CD1c-positive myeloid dendritic cell (primary cell): ENCODE results near the gene ZMYM3.
A peak's percentile ranks its signal among the peaks of the same experiment; 100 is the strongest.
"Not testable (repeated sequence)": the region's sequence is repeated elsewhere in the genome, so short reads cannot be mapped to it uniquely, and the experiment has no call there.

Source experiments
- DNase-seq: peaks from one replicate; pipeline ENCODE4 v3.0.0-alpha.2; 2016; ENCODE audit errors: extremely low spot score

The ZMYM3 gene

DNA sequence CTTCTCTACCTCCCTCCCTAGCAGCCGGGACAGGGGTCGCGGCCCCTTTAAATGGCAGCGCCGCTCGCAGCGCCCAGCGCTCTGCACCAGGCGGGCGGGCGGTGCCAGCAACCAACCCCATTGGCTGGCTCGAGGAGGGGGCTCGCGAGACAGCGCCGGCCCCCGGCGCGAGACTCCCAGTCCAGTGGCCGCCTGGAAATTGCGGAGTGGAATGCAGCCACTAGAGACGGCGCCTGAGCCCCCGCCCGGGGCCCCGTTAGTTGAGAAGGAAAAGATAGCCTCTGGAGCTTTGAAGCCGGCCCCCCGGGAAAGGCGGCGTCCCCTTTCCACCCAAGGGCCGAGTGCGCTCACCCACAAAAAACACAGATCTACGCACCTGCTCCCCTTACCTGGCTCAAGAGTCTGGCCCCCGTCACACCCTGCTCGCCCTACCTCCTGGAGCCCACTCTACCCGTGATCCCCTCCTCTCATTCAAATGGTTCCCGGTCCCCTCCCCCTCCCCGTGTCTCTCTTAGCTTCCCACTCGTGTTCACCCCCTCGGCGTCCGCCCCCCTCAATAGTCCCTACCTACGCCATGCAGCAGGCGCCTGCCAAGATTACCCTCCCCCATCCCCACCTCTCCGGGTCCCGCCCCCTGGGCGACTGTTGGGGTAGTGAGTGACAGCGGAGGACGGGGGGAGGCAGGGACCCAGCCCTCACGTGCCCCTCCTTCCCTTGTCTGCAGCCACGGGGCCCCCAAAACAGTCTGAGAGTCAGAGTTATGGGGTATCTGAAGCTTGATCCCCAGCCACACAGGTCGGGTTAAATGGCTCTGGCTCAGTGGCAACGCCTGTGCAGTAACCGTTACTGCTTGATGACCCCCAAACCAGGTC, at the start of gene ZMYM3:
ZMYM3 (minus strand) TSS at position 49 of the 872 bp plus-strand sequence. CDS start 885 bp downstream, outside the sequence.
- DNase-seq = peak; percentile 82

DNA sequence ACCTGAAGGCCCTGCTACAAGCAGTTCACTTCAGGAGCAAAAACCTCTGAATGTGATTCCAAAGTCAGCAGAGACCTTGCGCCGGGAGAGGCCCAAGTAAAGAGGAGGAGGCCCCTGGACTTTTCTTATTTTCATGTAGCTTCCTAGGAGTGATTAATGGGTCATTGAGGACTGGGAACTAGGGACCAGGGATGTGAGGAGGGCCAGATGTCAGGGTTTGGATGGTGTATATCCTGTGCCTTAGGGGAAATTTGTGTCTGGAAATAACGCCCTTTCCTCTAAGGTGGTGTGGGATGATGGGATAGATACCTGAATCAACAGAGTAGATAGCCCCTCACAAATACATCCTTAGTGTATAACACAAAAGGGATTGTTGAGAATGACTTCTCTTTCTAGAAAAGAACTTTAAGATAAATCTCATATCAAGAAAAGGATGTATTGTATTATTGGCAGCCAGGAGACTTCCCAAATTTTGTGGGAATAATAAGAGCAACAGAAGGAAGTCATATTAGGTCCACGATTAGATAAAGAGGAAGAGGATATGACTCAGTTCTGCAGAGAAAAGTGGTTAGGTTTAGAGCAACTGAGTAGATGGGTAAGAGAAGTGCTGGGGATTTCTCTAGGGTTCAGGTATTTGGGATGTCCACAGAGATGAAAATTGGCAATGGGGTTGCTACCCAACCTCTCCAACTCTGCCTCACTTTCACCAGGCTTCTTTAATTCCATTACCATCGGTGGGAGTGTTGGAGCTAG, 48.7 kb upstream of the ZMYM3 start:
- peak; percentile 55 for DNase-seq

DNA sequence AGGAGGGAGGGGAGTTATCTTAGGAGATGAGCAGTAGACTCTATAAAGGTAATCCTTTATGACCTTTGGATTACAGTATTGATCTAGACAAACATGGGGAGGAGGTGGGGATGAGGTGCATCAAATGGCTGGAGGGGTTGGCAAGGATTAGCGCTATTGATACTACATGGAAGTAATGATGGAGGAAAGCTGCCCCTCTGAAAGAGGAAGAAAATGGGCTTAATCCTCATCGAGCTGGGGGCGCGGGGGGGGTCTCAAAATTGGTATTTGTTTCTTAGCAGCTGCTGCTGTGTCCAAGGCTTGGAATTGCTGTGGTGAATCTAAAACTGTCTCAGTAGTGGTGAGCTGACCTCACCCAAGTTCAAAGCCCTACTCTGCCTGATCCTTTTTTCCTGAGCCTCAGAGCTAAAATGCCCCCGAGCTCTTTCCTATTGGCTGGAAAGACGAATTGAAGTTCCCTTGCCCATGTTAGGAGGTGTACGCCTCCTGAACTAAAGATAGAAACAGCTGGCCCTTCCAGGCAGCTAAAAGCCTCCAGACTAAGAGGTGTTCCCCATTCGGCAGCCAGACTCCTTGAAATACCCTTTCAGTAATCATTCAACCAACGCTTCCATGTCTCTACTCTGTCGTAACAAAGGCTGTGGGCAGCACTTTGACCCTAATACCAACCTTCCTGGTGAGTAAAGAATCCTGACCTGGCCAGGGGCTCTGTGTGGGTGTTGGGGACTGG, 47.4 kb upstream of the ZMYM3 start, which contains the start of gene ITGB1BP2:
ITGB1BP2 (plus strand) TSS at position 556 of the 730 bp plus-strand sequence; CDS start at position 613, 57 bp downstream.
- peak; percentile 31 for DNase-seq

DNA sequence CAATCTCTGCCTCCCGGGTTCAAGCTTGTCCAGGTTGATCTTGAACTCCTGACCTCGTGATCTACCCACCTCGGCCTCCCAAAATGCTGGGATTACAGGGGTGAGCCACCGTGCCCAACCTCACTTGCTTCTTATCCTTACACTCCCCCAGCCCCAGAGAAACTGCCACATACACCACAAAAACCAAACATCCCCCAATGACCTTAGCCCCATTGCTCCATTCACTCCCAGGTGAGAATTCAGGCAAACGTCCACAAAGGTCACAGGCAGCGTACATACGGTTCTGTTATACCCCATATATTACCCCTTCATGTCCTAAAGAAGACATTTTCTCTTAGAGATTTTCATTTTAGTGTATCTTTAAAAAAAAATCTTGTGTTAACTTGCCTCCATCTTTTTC, 46.6 kb upstream of the ZMYM3 start:
- not testable (repeated sequence) for DNase-seq

DNA sequence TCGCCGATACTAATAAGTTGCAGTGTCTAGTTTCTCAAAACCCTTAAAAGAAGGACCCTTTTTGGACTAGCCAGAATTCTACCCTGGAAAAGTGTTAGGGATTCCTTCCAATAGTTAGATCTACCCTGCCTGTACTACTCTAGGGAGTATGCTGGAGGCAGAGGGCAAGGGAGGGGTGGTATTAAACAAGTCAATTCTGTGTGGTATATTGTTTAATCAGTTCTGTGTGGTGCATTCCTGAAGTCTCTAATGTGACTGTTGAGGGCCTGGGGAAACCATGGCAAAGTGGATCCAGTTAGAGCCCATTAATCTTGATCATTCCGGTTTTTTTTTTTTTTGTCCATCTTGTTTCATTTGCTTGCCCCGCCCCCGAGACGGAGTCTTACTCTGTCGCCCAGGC, 46.1 kb upstream of the ZMYM3 start:
- DNase-seq = not testable (repeated sequence)

DNA sequence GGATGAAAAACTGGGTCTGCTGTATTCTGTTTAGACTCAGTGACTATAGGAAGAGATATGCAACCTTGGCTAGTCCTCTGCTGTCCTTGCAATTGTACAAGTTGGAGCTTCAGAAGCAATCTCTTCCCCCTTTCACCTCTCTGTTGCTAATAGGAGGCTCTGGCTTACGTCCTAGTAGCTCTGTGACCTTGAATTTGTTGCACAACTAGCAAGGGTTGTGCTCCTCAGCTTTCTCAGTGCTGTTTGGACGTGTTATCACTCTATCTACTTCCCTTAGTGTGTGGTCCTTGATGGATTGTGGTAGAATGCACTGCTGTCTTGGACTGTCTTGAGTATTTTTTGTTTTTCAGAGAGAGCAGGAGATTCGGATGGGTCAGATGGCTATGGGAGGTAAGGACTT, 44.2 kb upstream of the ZMYM3 start:
- no peak for DNase-seq

DNA sequence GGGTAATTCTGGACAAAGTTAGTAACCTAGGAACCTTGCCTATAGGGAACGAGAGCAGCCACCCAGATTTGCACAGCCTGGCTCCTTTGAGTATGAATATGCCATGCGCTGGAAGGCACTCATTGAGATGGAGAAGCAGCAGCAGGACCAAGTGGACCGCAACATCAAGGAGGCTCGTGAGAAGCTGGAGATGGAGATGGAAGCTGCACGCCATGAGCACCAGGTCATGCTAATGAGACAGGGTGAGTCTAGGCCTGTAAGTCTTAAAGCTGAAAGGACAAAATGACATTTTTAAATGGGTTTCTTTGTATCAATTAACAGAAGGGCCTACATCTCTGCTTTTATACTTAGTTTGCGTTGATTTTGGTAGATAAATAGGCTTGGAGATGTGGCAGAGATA, 42.9 kb upstream of the ZMYM3 start:
- no peak for DNase-seq

DNA sequence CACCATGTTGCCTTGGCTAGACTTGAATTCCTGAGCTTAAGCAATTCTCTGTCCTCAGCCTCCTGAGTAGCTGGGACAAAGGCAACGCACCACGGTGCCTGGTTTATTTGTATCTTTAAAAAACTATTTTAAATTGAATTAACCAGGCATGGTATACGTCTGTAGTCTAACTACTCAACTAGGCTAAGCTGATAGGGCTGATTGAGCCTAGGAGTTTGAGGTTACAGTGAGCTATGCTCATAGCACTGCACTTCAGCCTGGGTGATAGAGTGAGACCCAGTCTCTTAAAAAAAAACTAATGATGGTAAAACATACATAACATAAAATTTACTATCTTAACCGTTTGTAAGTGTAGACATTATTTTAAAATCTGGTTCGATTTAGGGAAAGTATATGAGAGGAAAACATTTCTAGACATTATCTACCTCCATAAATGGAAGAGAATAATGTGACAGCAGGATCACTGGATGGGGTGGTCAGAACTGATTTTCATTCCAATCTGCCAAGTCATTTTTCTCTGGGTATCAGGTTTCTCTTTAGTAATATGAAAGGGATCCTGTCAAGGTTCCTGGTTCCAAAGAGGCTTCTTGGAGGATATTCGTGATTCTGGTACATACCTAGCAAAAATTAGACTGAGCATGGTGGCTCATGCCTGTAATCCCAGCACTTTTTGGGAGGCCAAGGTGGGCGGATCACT, 38.9 kb upstream of the ZMYM3 start:
- DNase-seq = no peak

DNA sequence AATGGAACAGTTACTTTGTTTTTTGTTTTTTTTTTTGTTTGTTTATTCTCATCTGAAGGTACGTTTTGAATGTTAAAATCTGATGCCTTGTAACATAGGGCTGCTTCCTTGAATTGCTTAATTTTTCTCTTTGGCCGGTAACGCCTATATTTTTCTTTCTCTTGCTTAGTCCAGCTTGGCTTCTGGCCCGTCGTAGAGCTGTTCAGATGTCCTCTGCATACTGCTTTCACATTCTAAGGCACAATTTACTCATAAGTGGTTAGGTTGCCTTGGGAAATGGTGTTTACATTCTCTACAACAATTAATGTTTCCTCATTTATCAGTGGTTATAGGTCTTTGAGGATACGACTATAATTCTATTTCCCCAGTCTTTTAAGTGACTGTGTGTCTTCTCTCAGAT, 37.4 kb upstream of the ZMYM3 start:
- DNase-seq = no peak

DNA sequence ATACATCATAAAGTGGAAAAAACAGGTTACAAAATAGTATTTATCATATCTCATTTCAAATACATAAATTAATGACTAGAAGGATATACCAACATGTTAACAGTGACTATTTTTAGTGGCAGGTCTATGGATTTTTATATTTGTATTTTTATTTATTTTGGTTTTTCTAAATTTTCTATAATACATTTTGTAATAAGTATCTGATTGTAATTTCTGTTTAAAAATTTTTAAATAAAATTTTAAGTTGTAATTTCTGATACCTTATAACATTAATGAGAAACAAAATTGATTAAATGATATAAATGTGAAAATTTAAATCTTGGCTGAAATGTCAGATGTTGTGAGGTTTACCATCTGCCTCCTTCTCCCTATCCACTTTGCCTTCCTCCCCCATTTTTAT, 32.0 kb upstream of the ZMYM3 start:
- DNase-seq = no peak

DNA sequence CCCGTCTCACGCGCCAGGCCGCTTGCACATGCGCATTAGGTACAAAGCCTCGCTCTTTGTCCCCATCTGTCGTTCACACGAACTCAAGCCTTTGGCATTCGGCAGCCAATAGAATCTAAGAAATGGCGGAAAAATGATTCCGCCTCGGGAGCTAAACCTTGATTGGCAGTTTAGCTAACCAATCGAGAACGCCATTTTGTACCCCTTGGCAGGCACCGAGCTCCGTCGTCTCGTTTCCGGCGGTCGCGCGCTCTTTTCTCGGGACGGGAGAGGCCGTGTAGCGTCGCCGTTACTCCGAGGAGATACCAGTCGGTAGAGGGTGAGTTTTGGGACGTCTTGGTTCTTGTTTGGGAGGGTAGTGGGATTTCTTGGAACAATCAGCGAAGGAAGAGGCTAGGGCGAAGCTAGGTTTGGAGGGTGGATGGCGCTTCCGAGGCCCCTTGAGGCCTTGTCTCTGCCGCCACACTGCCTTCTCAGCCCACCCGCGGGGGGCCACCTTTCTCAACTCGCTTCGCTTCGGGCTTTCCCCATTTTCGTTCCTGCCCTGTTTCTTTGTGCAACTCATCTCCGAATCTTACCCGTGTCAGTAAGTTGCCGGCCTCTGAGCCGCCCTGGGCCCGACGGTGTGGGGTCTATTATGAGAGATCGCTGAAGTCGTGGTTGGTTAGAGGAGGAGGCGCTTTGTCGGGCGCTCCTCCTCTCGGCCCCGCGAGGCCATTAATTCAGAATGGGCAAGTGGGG, 29.6 kb upstream of the ZMYM3 start, which contains the start of gene NONO:
NONO (plus strand) TSS at position 233 of the 741 bp plus-strand sequence. CDS start 7,003 bp downstream, outside the sequence.
- DNase-seq = peak; percentile 97

DNA sequence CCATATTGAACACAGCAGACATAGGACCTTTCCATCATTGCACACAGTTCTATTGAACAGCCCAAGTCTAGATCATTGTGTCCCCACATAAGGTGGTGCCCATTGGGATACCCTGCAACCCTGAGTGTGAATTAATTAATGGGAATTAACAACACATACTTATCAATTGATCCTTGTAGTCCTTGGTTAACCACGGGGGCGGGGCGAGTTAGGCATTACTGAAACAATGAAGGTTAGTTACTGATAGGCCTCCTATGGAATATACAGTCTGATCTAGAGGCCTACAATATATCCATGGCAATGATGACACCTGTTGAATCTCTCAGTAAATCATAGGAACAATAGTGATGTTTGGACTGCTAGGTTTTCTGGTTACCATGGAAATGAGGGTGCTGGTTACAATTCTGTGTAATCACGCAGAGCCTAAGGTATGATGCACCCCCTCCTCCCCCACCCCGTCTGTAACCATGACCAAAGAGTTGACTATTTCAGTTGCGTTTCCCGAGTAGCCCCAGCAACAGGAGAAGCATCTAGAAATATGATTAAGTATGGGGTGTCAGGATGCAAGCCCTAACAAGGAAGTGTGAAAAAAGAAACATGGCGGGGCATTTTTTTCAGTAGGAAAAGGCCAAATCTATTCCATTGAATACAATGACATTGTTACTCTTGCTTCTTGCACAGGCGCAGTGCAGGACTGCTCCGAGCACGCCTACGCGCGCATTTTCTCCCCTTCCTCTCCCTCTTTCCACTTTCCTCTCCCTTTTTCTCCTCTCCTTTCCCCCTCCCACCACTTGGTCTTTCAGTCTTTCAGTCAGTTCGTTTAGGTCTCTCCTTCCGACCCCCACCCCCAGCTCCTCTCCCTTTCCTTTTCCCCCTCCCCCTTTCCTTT, 28.8 kb upstream of the ZMYM3 start:
- peak; percentile 75 for DNase-seq

DNA sequence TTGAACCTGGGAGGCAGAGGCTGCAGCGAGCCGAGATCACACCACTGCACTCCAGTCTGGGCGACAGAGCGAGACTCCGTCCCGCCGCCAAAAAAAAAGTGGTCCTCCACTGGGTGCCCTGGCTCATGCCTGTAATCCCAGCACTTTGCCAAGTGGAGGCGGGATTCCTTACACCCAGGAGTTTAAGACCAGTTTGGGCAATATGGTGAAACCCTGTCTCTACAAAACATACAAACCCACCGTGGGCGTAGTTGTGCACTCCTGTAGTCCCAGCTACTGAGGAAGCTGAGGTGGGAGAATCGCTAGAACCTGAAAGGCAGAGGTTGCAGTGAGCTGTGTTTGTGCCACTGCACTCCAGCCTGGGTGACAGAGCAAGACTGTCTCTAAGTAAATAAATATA, 27.4 kb upstream of the ZMYM3 start:
- peak; percentile 14 for DNase-seq

DNA sequence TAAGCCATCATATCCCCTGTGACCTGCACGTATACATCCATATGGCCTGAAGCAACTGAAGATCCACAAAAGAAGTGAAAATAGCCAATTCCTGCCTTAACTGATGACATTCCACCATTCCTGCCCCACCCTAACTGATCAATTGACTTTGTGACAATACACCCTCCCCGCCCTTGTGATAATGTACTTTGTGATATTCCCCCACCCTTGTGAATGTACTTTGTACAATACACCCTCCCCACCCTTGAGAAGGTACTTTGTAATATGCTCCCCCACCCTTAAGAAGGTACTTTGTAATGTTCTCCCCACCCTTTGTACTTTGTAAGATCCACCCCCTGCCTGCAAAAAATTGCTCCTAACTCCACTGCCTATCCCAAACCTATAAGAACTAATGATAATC, 18.4 kb upstream of the ZMYM3 start:
- DNase-seq = not testable (repeated sequence)

DNA sequence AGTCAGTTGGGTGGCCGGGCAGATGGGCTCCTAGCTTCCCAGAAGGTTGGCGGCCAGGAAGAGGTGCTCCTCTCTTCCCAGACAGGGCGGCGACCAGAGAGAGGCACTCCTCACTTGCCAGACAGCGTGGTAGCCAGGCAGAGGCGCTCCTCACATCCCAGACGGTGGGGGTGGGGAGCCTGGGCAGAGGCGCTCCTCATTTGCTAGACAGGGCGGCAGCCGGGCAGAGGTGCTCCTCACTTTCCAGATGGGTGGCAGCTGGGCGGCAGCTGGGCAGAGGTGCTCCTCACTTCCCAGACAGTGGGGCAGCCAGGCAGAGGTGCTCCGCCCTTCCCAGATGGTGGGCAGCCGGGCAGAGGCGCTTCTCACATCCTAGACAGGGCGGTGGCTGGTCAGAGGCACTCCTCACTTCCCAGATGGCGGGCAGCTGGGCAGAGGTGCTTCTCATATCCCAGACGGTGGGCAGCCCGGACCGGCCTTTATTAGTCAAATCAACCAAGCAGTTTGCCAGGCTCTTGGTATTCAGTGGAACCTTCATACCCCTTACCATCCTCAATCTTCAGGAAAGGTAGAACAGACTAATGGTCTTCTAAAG, 16.0 kb upstream of the ZMYM3 start:
- DNase-seq = no peak

DNA sequence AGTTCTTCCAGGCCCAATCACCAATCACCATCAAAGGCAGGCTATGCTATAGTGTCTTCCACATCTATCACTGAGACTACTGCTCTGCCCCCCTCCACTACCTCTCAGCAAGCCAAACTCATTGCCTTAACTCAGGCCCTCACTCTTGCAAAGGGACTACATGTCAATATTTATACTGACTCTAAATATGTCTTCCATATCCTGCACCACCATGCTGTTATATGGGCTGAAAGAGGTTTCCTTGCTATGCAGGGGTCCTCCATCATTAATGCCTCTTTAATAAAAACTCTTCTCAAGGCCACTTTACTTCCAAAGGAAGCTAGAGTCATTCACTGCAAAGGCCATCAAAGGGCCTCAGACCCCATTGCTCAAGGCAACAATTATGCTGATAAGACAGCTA, 14.7 kb upstream of the ZMYM3 start:
- not testable (repeated sequence) for DNase-seq

DNA sequence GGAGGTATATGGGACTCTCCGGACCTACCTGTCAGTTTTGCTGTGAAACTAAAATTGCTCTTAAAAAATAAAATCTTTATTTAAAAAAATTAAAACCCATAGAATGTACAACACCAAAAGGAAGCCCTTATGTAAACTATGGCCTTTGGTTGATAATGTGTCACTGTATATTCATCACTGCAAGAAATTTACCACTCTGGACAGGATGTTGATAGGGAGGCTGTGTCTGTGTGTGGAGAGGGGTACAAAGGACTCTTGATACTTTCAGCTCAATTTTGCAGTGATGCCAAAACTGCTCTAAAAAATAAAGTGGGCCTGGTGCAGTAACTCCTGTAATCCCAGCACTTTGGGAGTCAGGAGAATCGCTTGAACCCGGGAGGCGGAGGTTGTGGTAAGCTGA, 2.9 kb upstream of the ZMYM3 start:
- DNase-seq = no peak

DNA sequence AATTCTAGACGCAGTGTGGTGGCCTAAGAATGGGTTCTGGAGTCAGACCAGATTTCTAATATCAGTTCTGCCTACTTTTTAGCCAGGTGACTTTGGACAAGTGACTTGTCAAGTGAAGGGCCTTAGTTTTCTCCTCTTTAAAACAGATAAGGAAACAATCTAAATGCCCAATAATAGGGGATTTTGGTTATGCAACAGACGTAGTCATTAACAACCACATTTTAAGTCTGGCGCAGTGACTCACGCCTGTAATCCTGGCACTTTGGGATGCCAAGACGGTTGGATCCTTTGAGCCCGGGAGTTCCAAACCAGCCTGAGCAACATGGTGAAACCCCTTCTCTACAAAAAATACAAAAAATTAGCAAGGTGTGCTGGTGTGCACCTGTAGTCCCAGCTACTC, 2.1 kb upstream of the ZMYM3 start:
- DNase-seq = no peak
